ENCODE results near the gene RTN4IP1. TPM values are rescaled to one million over a fixed set of nuclear protein-coding genes. Genes with fewer than 3 reads are reported as not detected.

Gene RTN4IP1
- total RNA-seq, 4 donors from 2014 or later = 1.1 to 3.7 (median 2.7) TPM

DNA sequence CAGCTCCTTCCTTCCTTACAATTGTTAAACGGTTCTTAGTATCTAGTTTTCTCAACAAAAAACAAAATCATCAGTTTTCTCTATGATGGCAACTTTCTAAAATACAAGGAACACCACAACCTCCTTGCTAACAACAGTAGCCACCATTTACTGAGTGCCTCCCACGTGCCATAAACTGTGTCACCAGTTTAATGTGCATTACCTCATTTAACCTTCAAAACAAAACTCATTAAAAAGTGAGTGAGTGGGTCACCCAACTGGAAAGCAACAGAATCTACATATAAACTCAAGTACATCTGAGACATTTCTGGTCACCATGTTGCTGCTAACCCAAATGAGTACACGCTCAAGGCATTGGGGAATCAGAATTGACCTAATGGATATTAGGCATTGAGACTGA, 11.0 kb downstream of the RTN4IP1 start:
- ATAC-seq (ENCODE audit: low FRiP score) (no peak), DNase-seq (ENCODE audit: low spot score) (no peak)
- no peak for TF ChIP-seq CTCF (IDR thresholded peaks at IDR 0.05)

DNA sequence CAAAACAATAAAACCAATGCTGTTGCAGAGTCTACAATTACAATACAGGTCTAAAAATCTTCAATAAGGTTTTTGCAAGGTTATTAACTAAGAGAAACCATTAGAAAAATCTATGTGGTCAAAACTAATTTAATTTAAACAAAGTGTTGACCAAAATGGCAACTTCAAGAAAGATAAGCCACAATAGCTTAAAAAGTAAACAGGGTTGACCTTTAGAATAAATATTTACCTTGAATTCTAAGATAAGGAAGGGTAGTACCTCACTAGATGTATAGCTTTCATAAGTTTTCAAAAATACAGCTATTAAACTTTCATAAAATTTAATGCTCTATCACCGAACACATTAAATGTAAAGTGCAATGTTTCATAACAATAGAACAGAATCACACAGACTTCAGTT, 11.4 kb downstream of the RTN4IP1 start:
- no peak for TF ChIP-seq CTCF (IDR thresholded peaks at IDR 0.05)
- ATAC-seq (ENCODE audit: low FRiP score) (no peak), DNase-seq (ENCODE audit: low spot score) (no peak)

DNA sequence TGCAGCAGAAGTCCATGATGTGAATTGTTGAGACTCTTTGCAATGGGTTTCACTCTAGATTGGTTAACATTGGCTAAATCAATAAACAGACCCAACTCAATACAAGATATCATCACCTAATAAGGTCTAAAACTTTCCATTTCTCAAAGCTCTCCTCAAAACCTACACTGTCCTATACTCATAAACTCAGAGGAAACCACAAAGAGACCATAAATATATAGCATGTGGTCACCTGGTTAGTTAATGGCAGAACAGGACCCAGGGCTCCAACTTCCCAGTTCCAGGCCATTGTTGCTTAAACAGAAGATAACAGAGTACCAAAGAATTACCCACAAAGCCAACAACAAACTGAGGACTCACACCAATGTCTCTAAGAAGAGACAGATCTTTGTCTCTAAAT, 12.0 kb downstream of the RTN4IP1 start:
- DNase-seq (ENCODE audit: low spot score) (no peak), ATAC-seq (ENCODE audit: low FRiP score) (no peak)
- TF ChIP-seq CTCF (IDR thresholded peaks at IDR 0.05) = no peak

- ATAC-seq (ENCODE audit: low FRiP score) (no peak), DNase-seq (ENCODE audit: low spot score) (no peak)
- no peak for TF ChIP-seq CTCF (IDR thresholded peaks at IDR 0.05)
Observed at GRCh38 chr6:106614592-106615257, 14.6 kb downstream of the RTN4IP1 start.

DNA sequence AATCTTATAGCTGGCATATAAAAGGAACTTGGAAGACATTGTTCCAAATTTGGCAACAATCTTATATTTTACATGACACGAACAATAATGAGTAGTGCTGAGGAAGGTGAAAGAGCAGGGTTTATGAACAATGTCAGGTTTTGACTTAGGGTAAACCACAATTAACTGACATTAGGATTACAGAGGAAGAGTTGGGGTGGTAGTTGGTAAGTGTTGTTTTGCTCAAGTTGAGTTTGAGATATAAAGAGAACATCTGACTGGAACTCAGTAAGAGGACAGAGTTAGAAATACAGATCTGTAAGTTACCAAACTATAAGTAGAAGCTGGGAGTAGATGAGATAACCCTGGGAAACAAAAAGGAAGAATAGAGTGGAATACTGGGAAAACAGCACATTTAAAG, 15.1 kb downstream of the RTN4IP1 start:
- DNase-seq (ENCODE audit: low spot score) (no peak), ATAC-seq (ENCODE audit: low FRiP score) (no peak)
- no peak for TF ChIP-seq CTCF (IDR thresholded peaks at IDR 0.05)

DNA sequence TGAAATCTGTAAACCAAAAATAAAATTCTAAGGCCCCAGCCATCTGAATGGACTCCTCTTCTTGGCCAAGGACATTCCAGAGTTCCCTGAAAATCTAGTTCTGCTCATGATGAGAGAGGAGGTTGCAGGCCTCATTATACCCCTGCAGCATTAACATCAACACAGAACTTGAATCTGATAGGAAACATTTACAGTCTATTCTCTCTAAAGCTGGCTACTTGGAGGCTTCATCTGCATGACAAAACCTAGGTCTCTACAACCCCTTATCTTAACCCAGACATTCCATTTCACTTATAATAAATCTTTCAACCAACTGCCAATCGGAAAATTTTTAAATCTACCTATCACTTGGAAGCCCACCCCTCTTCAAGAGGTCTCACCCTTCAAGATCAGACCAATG, 15.7 kb downstream of the RTN4IP1 start:
- no peak for TF ChIP-seq CTCF (IDR thresholded peaks at IDR 0.05)
- DNase-seq (ENCODE audit: low spot score) (no peak), ATAC-seq (ENCODE audit: low FRiP score) (no peak)

DNA sequence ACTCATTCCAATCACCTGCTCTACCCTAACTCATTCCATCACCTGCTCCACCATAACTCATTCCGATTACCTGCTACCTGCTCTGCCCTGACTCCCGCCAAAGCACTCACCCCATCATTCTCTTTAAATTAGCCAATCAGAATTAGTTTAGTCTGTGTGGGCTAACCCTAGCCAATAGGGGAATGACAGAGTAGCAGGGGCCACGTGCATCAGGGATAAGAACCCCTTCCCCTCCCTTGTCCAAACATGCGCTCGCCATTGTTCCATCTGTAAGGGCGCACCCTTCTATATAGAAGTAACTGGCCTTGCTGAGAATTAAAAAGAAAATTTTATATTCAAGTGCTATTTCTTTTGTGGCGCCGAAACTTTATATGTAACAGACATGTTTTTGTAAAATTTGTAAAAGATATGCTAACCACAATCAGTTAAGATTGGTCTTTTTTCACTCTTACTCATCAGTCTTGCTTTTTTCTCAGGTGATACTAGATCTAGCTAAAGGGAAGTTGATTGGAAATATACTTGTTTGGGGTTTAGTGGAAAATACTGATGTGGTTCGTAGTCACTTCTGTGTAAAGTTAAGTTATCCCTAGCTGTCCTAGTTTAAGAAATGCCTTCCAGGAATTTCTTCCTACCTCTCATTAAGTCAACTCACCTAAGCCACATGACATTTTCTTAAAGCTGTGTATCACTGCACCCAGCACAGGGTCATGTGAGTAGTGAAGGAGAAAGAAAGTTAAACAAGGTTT, 16.5 kb downstream of the RTN4IP1 start:
- DNase-seq (ENCODE audit: low spot score) (no peak), ATAC-seq (ENCODE audit: low FRiP score) (no peak)
- TF ChIP-seq CTCF (IDR thresholded peaks at IDR 0.05) = no peak

Data from omental fat pad (tissue), 4 donors.